GM23338 (cell line): ENCODE measurements around the gene UBP1.

Source experiments
- POLR2AphosphoS5 ChIP-seq: IDR thresholded peaks from 2 replicates; pipeline ENCODE4 v1.6.1; 2016; ENCODE audit warnings: antibody characterized with exemption, low read depth
- REST ChIP-seq: IDR thresholded peaks from one replicate; pipeline ENCODE4 v1.6.1; 2018; ENCODE audit warnings: antibody characterized with exemption; ENCODE audit not compliant: unreplicated experiment
- TF ChIP-seq, protein P1 (sequence below), 2 experiments: fragments of 200-600 bp in 1 of 2; sonication (generic) in 1 of 2; conservative IDR thresholded peaks; 2 replicates each; pipeline versions ENCODE4 v1.5.1 to v1.6.1; 2016 to 2017; ENCODE audit warnings: antibody characterized with exemption in 2 of 2, low read depth in 2 of 2, mild to moderate bottlenecking in 2 of 2, moderate library complexity in 1 of 2

- no peak for TF ChIP-seq REST
- TF ChIP-seq, protein P1, sequence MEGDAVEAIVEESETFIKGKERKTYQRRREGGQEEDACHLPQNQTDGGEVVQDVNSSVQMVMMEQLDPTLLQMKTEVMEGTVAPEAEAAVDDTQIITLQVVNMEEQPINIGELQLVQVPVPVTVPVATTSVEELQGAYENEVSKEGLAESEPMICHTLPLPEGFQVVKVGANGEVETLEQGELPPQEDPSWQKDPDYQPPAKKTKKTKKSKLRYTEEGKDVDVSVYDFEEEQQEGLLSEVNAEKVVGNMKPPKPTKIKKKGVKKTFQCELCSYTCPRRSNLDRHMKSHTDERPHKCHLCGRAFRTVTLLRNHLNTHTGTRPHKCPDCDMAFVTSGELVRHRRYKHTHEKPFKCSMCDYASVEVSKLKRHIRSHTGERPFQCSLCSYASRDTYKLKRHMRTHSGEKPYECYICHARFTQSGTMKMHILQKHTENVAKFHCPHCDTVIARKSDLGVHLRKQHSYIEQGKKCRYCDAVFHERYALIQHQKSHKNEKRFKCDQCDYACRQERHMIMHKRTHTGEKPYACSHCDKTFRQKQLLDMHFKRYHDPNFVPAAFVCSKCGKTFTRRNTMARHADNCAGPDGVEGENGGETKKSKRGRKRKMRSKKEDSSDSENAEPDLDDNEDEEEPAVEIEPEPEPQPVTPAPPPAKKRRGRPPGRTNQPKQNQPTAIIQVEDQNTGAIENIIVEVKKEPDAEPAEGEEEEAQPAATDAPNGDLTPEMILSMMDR (conservative IDR thresholded peaks at IDR 0.05; ENCODE audit: low read depth in 2 of 2), result no peak
- no peak for TF ChIP-seq POLR2AphosphoS5
These were observed 100.4 kb downstream of the UBP1 start for GRCh38 chr3:33339758-33340157.
